ENCODE data around the gene ACADSB.

Gene ACADSB

GRCh38 chr10:123018531-123018930 lies 9.7 kb downstream of the ACADSB start:
- POLR2A ChIA-PET (ENCODE audit: low non-redundant PET), result no interaction called here
- CTCF ChIA-PET, result no interaction called here
- H3K27ac ChIP-seq, result no peak overlapping the region
- no peak for TF ChIP-seq CTCF (conservative IDR thresholded peaks at IDR 0.05; ENCODE audit: low read depth)
- DNase-seq (ENCODE audit: low spot score), result no peak

- CTCF ChIA-PET, result no interaction called here
- POLR2A ChIA-PET (ENCODE audit: low non-redundant PET), result no interaction called here
- H3K27ac ChIP-seq, result no peak overlapping the region
- no peak for DNase-seq (ENCODE audit: low spot score)
- no peak for TF ChIP-seq CTCF (conservative IDR thresholded peaks at IDR 0.05; ENCODE audit: low read depth)
These were observed 10.5 kb downstream of the ACADSB start for GRCh38 chr10:123019264-123019663.

GRCh38 chr10:123019941-123020703 lies 11.3 kb downstream of the ACADSB start:
- POLR2A ChIA-PET (ENCODE audit: low non-redundant PET), result no interaction called here
- TF ChIP-seq CTCF (conservative IDR thresholded peaks at IDR 0.05; ENCODE audit: low read depth), result no peak
- no peak overlapping the region for H3K27ac ChIP-seq
- CTCF ChIA-PET, result interaction anchor here (0.6 kb wide), 1 partner anchor 1452 kb away, joined by 3 read pairs; no protein-coding TSS in a partner anchor
- DNase-seq (ENCODE audit: low spot score), result no peak

GRCh38 chr10:123021517-123021916 lies 12.7 kb downstream of the ACADSB start:
- DNase-seq (ENCODE audit: low spot score), result no peak

GRCh38 chr10:123024540-123024939 lies 15.7 kb downstream of the ACADSB start:
- no peak overlapping the region for H3K27ac ChIP-seq
- no peak for TF ChIP-seq CTCF (conservative IDR thresholded peaks at IDR 0.05; ENCODE audit: low read depth)
- POLR2A ChIA-PET (ENCODE audit: low non-redundant PET), result no interaction called here
- no peak for DNase-seq (ENCODE audit: low spot score)
- CTCF ChIA-PET, result interaction anchor here (1.0 kb wide), 1 partner anchor 9 kb away, joined by 4 read pairs; no protein-coding TSS in a partner anchor

More at GRCh38 chr10:123021517-123021916, 12.7 kb downstream of the ACADSB start:
- POLR2A ChIA-PET (ENCODE audit: low non-redundant PET), result no interaction called here
- CTCF ChIA-PET, result interaction anchor here (0.8 to 1.2 kb wide), 6 partner anchors 11 to 586 kb away, joined by 3 to 6 read pairs (median 4); partner anchors contain the start of genes ACADSB and IKZF5
- TF ChIP-seq CTCF (conservative IDR thresholded peaks at IDR 0.05; ENCODE audit: low read depth), result no peak; the same call in 1 of the 2 replicates
- H3K27ac ChIP-seq, result no peak overlapping the region

- CTCF ChIA-PET, result no interaction called here
- POLR2A ChIA-PET (ENCODE audit: low non-redundant PET), result no interaction called here
- no peak for DNase-seq (ENCODE audit: low spot score)
- no peak for TF ChIP-seq CTCF (conservative IDR thresholded peaks at IDR 0.05; ENCODE audit: low read depth)
- no peak overlapping the region for H3K27ac ChIP-seq
These were observed 17.5 kb downstream of the ACADSB start for GRCh38 chr10:123026302-123026701.
